Measurements from ENCODE around the gene BAX.
A peak's percentile ranks its signal among the peaks of the same experiment; 100 is the strongest.

Gene BAX

DNA sequence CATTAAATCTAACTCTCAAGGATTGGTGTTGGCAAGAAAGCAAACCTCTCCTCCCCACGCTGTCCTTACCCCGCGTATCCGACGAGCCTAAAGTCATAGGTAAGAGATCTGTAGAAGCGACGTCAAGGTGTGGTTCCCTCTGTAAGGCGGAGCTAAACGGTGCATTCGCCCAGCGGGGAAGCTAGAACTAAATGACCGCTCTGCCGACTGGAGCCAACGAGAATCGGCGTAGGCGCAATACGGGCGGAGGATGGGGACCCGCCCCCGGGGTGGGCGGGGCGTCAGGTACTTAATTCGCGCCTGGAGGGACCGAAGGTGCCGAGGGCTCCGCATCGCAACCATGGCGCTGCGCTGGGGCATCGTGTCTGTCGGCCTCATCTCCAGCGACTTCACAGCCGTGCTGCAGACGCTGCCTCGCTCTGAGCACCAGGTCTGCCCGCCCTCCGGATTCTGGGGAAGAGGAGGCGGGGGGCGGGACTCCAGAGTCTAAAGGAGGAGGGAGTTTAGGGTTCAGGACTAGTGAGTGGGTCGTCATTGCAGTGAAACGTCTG, 21.2 kb upstream of the BAX start, which contains the start of gene DHDH:
Gene DHDH, plus strand, starts transcription at position 318 of the 551 bp plus-strand sequence. Its CDS starts 23 bp downstream, at position 341.
- DNase-seq = peak; percentile 88 to 92

GRCh38 chr19:48934837-48935236, 19.8 kb upstream of the BAX start:
- DNase-seq = no peak

DNA sequence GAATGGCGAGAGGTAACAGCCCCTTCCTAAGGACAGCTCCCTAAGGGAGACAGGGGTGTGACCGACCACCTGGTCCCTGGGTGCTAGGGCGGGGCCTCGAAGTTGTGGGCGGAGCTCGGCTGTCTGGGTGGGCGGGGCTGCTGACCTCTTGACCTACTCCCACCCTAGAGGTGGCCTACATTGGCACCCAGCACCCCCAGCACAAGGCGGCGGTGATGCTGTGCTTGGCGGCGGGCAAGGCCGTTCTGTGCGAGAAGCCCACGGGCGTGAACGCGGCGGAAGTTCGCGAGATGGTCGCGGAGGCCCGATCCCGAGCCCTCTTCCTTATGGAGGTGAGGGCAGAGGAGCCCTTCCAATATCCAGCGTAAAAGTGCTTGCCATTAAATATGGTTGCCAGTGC, 18.8 kb upstream of the BAX start:
- DNase-seq = no peak

DNA sequence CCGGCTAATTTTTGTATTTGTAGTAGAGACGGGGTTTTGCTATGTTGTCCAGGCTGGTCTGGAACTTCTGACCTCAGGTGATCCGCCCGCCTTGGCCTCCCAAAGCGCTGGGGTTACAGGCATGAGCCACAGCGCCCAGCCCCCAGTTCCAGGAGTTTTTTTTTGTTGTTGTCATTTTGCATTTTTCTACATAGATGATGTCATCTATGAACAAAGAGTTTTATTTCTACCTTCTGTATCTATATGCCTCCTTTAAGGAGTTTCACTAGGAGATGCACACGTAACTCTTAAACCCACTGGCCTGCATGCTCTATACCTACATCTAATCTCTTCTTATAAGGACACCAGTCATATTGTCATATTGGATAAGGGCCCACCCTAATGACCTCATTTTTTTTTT, 16.4 kb upstream of the BAX start:
- no peak for DNase-seq

DNA sequence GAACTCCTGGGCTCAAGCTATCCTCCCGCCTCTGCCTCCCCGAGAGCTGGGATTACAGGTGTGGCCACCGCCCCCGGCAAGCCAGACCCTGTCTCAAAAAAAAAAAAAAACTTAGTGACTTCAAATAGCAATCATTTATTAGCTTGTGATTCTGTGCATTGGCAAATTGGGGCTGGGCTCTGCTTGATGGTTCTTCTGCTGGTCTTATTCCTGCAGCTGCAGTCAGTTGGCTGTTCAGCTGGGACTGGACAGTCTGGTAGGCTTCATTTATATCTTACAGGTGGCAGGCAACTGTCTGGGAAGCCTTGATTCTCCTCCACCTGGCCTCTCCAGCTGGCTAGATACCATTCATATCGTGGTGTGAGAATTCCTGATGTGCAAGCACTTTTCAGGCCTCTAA, 13.8 kb upstream of the BAX start:
- DNase-seq = no peak

- DNase-seq = no peak
These were observed 11.6 kb upstream of the BAX start for GRCh38 chr19:48943081-48943480.

DNA sequence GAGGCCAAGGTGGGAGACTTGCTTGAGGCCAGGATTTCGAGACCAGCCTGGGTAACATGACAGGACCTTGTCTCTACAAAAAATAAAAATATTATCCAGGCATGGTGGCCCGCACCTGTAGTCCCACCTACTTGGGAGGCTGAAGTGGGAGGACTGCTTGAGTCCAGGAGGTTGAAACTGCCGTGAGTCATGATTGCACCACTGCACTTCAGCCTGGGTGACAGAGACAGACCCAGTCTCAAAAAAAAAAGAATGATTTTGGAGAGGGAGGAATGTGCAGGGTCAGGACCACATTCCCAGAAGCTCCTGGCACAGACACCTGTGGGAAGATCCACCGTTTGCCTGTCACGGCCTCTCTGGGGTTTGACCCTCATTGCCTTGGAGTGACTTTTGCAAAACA, 9.3 kb upstream of the BAX start:
- DNase-seq = no peak

GRCh38 chr19:48945817-48946216, 8.9 kb upstream of the BAX start:
- no peak for DNase-seq

DNA sequence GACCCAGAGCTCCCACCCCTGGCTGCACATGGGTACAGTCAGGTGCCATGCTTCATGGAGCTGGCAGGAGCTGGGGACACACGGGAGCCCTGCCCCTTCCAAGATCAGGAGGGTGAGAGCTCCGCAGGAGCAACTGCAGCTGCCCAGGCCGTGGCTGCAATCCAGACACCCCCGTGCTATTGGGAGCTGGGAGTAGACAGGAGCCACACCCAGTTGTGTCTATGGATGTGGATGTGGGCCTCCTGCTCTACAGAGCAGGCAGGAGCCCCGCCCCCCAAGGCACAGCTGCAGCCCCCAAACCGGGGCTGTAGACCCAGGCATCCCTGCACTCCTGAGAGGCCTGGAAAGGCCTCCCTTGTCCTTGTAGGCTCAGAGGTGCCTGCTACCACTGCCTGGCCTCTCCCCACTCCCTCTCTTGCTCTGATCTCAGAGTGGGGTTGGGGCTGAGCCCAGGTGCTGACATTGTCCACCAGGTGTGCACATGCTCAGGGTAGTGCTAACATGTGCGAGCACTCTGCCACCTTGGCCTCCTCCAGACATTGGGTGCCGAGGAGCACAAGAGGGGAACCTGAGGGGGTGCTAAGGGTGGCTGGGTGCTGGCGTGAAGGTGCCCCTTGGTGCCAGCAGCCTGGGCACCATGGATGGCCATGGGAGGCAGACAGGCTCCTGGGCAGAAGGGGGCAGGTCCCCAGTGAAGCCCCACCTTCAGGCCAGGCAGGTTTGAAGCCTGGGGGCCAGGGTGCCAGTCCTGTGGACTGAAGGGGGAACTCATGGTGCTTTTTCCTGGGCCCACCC, 8.0 kb upstream of the BAX start:
- DNase-seq = no peak

GRCh38 chr19:48947258-48947542, 7.5 kb upstream of the BAX start:
- no peak for DNase-seq

DNA sequence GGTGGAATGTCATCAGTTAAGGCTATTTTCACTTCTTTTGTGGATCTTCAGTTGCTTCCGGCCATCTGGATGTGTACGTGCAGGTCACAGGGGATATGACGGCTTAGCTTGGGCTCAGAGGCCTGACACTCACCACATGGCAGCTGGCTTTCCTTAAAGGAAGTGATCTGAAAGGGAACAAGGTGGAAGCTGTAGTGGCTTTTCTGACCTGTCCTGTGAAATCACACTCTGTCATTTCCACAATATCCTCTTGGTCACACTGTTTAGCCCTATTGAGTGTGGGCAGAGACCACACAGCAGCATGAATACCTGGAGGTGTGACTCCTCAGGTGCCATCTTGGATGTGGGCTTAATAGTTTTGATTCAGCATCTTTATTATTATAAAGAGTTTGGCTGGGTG, 4.5 kb upstream of the BAX start:
- DNase-seq = no peak

- no peak for DNase-seq
These were observed 3.7 kb upstream of the BAX start for GRCh38 chr19:48950830-48951519.

DNA sequence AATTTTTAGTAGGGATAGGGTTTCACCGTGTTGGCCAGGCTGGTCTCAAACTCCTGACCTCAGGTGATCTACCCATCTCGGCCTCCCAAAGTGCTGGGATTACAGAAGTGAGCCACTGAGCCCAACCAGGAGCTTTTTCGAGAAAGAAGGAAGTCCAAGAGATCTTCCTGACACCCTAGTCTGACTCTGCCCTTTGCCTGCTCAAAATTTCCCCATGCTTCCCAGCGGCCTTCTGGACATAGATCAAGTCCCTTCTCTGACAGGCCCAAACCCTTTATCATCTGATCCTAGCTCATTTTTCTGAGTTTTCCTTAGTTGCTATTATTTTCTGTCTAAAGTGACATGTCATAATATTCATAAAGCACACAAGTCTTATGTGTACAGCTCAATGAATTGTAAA, 1.5 kb upstream of the BAX start:
- no peak for DNase-seq

DNA sequence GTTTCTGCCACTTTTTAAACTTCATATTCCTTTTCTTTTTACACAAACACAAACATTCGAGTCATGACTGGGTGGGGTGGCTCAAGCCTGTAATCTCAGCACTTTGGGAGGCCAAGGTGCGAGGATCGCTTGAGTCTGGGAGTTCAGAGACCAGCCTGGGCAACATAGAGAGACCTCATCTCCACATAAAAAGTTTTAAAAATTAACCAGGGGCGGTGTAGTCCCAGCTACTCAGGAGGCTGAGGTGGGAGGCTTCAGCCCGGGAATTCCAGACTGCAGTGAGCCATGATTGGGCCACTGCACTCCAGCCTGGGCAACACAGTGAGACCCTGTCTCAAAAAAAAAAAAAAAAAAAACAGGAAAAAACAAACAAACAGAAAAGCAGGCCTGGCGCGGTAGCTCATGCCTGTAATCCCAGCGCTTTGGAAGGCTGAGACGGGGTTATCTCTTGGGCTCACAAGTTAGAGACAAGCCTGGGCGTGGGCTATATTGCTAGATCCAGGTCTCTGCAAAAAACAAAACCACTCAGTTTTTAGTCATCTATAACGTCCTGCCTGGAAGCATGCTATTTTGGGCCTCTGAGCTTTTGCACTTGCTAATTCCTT, 583 bp upstream of the BAX start:
- DNase-seq = no peak

DNA sequence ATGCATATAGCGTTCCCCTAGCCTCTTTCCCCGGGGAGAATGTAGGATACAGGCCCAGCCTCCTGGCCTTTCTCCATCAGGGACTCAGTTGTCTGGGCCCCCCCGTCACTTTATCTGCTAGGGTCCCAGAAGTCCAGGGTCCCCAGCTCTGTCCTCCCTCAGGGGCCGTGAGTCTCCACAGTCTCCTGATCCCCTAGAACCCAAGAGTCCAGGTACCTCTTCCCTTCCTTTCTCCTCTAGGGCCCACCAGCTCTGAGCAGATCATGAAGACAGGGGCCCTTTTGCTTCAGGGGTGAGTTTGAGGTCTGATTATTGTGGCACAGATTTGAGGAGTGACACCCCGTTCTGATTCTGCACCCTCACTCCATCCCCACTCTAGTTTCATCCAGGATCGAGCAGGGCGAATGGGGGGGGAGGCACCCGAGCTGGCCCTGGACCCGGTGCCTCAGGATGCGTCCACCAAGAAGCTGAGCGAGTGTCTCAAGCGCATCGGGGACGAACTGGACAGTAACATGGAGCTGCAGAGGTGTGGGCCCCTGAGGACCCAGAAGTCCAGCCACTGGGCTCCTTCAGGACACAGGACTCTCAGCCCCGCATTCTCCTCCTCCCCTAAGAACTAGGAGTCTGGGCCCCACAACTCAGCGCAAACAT, 758 bp downstream of the BAX start:
- DNase-seq = no peak

DNA sequence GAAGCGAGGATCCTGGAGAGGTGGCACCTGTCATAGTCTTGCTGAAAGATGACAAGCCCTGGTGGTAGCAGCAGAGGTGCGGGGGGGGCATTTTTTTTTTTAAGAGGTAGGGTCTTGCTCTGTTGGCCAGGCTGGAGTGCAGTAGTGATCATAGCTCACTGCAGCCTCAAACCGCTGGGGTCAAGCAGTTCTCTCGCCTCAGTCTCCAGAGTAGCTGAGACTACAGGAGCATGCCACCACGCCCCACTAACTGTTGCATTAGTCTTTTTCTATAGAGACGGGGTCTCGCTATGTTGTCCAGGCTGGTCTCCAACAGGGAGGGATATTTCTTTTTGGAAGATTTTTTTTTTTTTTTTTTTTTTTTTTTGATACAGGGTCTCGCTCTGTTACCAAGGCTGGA, 3.3 kb downstream of the BAX start:
- no peak for DNase-seq

DNA sequence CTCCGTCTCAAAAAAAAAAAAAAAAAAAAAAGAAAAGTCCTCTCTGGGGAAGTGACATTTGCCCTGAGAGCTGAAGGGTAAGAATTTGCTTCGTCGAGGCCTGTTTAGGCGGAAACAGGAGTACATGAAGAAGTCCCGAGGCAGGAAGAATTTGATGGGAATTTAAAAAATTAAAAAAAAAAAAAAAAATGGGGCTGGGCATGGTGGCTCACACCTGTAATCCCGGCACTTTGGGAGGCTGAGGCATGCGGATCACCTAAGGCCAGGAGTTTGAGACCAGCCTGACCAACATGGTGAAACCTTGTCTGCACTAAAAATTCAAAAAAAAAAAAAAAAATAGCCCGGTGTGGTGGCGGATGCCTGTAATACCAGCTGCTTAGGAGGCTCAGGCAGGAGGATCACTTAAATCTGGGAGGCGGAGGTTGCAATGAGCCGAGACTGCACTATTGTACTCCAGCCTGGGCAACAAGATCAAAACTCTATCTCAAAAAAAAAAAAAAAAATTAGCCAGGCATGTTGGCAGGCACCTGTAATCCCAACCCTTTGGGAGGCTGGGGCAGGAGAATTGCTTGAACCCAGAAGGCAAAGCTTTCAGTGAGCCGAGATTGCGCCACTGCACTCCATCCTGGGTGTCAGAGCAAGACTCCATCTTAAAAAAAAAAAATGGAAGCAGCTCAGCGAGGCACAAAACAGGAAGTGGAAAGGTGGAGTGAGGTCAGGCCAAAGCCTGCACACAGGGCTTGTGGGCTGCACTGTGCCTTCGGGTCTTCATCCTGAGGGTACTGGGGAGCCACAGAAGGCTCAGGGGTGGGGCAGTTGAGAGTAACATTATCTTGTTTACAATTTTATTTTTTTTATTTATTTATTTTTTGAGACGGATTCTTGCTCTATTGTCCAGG, 4.9 kb downstream of the BAX start:
- DNase-seq = no peak

DNA sequence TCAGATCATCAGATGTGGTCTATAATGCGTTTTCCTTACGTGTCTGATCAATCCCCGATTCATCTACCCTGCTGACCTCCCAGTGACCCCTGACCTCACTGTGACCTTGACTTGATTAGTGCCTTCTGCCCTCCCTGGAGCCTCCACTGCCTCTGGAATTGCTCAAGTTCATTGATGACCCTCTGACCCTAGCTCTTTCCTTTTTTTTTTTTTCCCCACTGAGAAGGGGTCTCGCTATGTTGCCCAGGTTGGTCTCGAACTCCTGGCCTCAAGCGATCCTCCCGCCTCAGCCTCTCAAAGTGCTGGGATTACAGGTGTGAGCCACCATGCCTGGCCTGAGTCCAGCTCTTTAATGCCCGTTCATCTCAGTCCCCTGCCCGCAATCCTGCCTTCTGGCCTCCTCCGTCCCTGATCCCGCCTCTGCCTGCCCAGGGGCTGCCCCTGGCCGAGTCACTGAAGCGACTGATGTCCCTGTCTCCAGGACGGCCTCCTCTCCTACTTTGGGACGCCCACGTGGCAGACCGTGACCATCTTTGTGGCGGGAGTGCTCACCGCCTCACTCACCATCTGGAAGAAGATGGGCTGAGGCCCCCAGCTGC, 6.5 kb downstream of the BAX start:
- no peak for DNase-seq

- no peak for DNase-seq
These were observed 7.0 kb downstream of the BAX start for GRCh38 chr19:48961673-48962028.

DNA sequence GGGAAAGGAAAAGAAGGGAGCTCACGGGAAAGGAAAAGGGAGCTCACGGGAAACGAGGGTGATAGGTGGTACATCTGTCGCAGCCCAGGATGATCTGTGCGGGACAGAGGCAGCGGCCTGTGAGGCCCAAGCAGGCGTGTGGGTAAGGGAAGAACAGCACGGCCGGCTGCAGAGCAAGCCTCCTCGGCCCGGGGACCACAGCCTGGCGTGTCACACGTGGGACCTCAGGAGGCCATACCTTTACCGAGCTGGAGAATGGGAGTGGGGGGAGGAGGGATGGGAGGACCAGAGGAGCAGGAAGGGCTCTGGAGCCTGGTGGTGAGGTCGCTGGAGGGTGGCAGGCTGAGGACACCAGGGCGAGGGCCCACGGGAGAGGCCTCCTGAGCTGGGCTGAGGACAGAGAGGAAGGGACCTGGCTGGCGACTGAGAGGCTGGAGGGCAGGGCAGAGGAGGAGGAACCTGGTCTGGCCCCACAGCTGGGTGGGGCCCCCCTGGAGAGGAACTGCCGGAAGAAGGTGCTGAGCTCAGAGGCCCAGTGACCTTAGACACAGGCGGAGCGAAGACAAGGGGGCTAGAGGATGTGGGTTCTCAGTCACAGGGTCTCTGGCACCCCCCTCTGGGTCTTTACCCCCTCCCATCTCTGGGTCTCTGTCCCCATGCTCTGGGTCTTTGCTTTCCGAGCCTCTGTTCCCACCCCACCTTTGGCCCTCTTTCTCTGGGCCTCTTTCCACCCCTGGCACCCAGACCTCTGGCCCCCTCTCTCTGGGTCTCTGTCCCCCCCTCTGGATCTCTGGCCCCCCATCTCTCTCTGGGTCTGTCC, 7.6 kb downstream of the BAX start:
- no peak for DNase-seq

DNA sequence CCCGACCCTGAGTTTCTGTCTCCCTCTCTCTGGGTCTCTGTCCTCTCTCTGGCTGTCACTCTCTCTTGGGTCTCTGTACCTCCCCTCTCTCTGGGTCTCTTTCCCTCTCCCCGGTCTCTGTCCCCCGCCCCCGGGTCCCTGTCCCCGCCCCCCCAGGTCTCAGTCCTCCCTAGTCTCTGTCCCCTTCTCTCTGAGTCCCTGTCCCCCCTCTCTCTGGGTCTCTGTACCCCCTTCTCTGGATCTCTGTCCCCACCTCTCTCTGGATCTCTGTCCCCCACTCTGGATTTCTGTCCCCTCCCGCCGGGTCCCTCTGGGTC, 8.1 kb downstream of the BAX start:
- DNase-seq = no peak
